Measurements from ENCODE around the gene BCL2.

The BCL2 gene

GRCh38 chr18:63271148-63271547 lies 48.4 kb downstream of the BCL2 start:
- no peaks in the 10 kb centered on the region for H3K36me3 ChIP-seq (ENCODE audit: control insufficient read depth in 1 of 2, insufficient read depth in 2 of 2, low read length in 2 of 2)

GRCh38 chr18:63267975-63268721 lies 51.4 kb downstream of the BCL2 start:
- H3K4me3 ChIP-seq (ENCODE audit: low read depth in 1 of 2, low read length in 2 of 2): no peak overlapping the region
- H3K27ac ChIP-seq (ENCODE audit: low read depth, low read length): no peak overlapping the region
- H3K4me1 ChIP-seq (ENCODE audit: control insufficient read depth in 1 of 2, insufficient read depth in 2 of 2, low read length in 2 of 2): peaks cover 17 to 25% of the 10 kb centered on the region in 2 donors
- no peaks in the 10 kb centered on the region for H3K27me3 ChIP-seq (ENCODE audit: control insufficient read depth in 1 of 2, insufficient read depth in 2 of 2, low read length in 2 of 2)
- H3K36me3 ChIP-seq (ENCODE audit: control insufficient read depth in 1 of 2, insufficient read depth in 2 of 2, low read length in 2 of 2): no peaks in the 10 kb centered on the region
- no peak overlapping the region for H3K9ac ChIP-seq (ENCODE audit: low read depth in 1 of 2, low read length in 2 of 2)
- H3K9me3 ChIP-seq (ENCODE audit: control insufficient read depth in 1 of 2, low read length in 2 of 2): no peaks in the 10 kb centered on the region

More at GRCh38 chr18:63271148-63271547, 48.4 kb downstream of the BCL2 start:
- Histone ChIP-seq H3K27ac (ENCODE audit: low read depth, low read length) (no peak overlapping the region), H3K9me3 (ENCODE audit: control insufficient read depth in 1 of 2, low read length in 2 of 2) (no peaks in the 10 kb centered on the region), H3K9ac (ENCODE audit: low read depth in 1 of 2, low read length in 2 of 2) (no peak overlapping the region), H3K4me3 (ENCODE audit: low read depth in 1 of 2, low read length in 2 of 2) (no peak overlapping the region), H3K4me1 (ENCODE audit: control insufficient read depth in 1 of 2, insufficient read depth in 2 of 2, low read length in 2 of 2) (peaks cover 9% of the 10 kb centered on the region in 2 donors), H3K27me3 (ENCODE audit: control insufficient read depth in 1 of 2, insufficient read depth in 2 of 2, low read length in 2 of 2) (no peaks in the 10 kb centered on the region)

GRCh38 chr18:63266888-63267790 lies 52.4 kb downstream of the BCL2 start:
- Histone ChIP-seq H3K4me1 (ENCODE audit: control insufficient read depth in 1 of 2, insufficient read depth in 2 of 2, low read length in 2 of 2) (peaks cover 17 to 25% of the 10 kb centered on the region in 2 donors), H3K9ac (ENCODE audit: low read depth in 1 of 2, low read length in 2 of 2) (no peak overlapping the region), H3K27me3 (ENCODE audit: control insufficient read depth in 1 of 2, insufficient read depth in 2 of 2, low read length in 2 of 2) (no peaks in the 10 kb centered on the region), H3K27ac (ENCODE audit: low read depth, low read length) (no peak overlapping the region), H3K36me3 (ENCODE audit: control insufficient read depth in 1 of 2, insufficient read depth in 2 of 2, low read length in 2 of 2) (no peaks in the 10 kb centered on the region), H3K9me3 (ENCODE audit: control insufficient read depth in 1 of 2, low read length in 2 of 2) (no peaks in the 10 kb centered on the region), H3K4me3 (ENCODE audit: low read depth in 1 of 2, low read length in 2 of 2) (no peak overlapping the region)

- Histone ChIP-seq H3K27me3 (ENCODE audit: control insufficient read depth in 1 of 2, insufficient read depth in 2 of 2, low read length in 2 of 2) (no peaks in the 10 kb centered on the region), H3K9ac (ENCODE audit: low read depth in 1 of 2, low read length in 2 of 2) (no peak overlapping the region), H3K27ac (ENCODE audit: low read depth, low read length) (no peak overlapping the region), H3K4me1 (ENCODE audit: control insufficient read depth in 1 of 2, insufficient read depth in 2 of 2, low read length in 2 of 2) (peaks cover 18 to 25% of the 10 kb centered on the region in 2 donors), H3K4me3 (ENCODE audit: low read depth in 1 of 2, low read length in 2 of 2) (no peak overlapping the region), H3K36me3 (ENCODE audit: control insufficient read depth in 1 of 2, insufficient read depth in 2 of 2, low read length in 2 of 2) (no peaks in the 10 kb centered on the region), H3K9me3 (ENCODE audit: control insufficient read depth in 1 of 2, low read length in 2 of 2) (no peaks in the 10 kb centered on the region)
Measured at GRCh38 chr18:63265326-63265725, 54.2 kb downstream of the BCL2 start.

DNA sequence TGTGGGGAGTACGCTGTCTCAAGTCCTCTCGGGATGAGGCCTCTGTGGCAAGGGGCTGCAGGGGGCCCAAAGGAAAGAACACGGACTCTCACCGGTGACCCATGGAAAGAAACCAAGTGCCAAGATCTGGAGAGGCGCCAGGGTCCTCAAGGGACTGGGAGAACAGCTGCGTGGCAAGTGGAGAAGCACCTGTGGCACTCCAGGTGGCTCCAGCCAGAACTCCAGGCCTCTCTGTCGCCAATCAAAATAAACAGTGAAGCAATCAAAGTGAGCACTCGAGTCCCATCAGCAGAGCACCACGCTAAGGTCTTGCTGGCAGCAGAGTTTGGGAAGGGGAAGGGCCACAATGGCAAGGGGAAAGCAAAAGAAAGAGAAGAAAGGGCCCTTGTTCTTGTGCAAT lies 54.7 kb downstream of the BCL2 start:
- H3K9ac ChIP-seq (ENCODE audit: low read depth in 1 of 2, low read length in 2 of 2): no peak overlapping the region
- H3K4me3 ChIP-seq (ENCODE audit: low read depth in 1 of 2, low read length in 2 of 2): no peak overlapping the region
- no peaks in the 10 kb centered on the region for H3K27me3 ChIP-seq (ENCODE audit: control insufficient read depth in 1 of 2, insufficient read depth in 2 of 2, low read length in 2 of 2)
- H3K36me3 ChIP-seq (ENCODE audit: control insufficient read depth in 1 of 2, insufficient read depth in 2 of 2, low read length in 2 of 2): no peaks in the 10 kb centered on the region
- no peak overlapping the region for H3K27ac ChIP-seq (ENCODE audit: low read depth, low read length)
- peaks cover 23 to 28% of the 10 kb centered on the region in 2 donors for H3K4me1 ChIP-seq (ENCODE audit: control insufficient read depth in 1 of 2, insufficient read depth in 2 of 2, low read length in 2 of 2)
- H3K9me3 ChIP-seq (ENCODE audit: control insufficient read depth in 1 of 2, low read length in 2 of 2): no peaks in the 10 kb centered on the region

GRCh38 chr18:63263444-63263843 lies 56.1 kb downstream of the BCL2 start:
- H3K36me3 ChIP-seq (ENCODE audit: control insufficient read depth in 1 of 2, insufficient read depth in 2 of 2, low read length in 2 of 2): no peaks in the 10 kb centered on the region
- H3K9ac ChIP-seq (ENCODE audit: low read depth in 1 of 2, low read length in 2 of 2): no peak overlapping the region
- H3K4me1 ChIP-seq (ENCODE audit: control insufficient read depth in 1 of 2, insufficient read depth in 2 of 2, low read length in 2 of 2): peaks cover 36 to 40% of the 10 kb centered on the region in 2 donors
- no peak overlapping the region for H3K4me3 ChIP-seq (ENCODE audit: low read depth in 1 of 2, low read length in 2 of 2)
- H3K27me3 ChIP-seq (ENCODE audit: control insufficient read depth in 1 of 2, insufficient read depth in 2 of 2, low read length in 2 of 2): no peaks in the 10 kb centered on the region
- no peaks in the 10 kb centered on the region for H3K9me3 ChIP-seq (ENCODE audit: control insufficient read depth in 1 of 2, low read length in 2 of 2)
- H3K27ac ChIP-seq (ENCODE audit: low read depth, low read length): no peak overlapping the region

GRCh38 chr18:63262369-63263335 lies 56.9 kb downstream of the BCL2 start:
- H3K36me3 ChIP-seq (ENCODE audit: control insufficient read depth in 1 of 2, insufficient read depth in 2 of 2, low read length in 2 of 2): no peaks in the 10 kb centered on the region
- H3K4me3 ChIP-seq (ENCODE audit: low read depth in 1 of 2, low read length in 2 of 2): no peak overlapping the region
- no peak overlapping the region for H3K27ac ChIP-seq (ENCODE audit: low read depth, low read length)
- H3K27me3 ChIP-seq (ENCODE audit: control insufficient read depth in 1 of 2, insufficient read depth in 2 of 2, low read length in 2 of 2): no peaks in the 10 kb centered on the region
- H3K4me1 ChIP-seq (ENCODE audit: control insufficient read depth in 1 of 2, insufficient read depth in 2 of 2, low read length in 2 of 2): peaks cover 36 to 44% of the 10 kb centered on the region in 2 donors
- H3K9me3 ChIP-seq (ENCODE audit: control insufficient read depth in 1 of 2, low read length in 2 of 2): no peaks in the 10 kb centered on the region
- H3K9ac ChIP-seq (ENCODE audit: low read depth in 1 of 2, low read length in 2 of 2): no peak overlapping the region

DNA sequence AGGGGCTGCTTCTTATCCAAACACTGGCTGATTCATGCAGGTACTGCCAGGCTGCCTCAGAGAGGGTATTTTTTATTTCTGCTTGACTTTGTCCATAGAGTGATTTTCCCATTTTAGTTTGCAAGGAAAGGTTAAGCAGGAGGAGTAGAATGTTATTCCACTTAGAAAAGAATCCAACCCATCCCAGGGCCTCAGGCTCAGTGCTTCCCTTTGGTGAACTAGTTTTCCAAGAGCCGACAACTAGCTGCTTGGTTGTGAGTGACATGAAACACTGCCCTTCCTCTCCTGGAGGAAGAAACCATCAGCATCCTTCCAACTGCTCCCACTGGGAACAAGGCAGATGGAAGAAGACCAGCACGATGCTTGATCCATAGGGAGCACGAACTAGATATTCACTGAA lies 58.5 kb downstream of the BCL2 start:
- Histone ChIP-seq H3K27ac (ENCODE audit: low read depth, low read length) (no peak overlapping the region), H3K4me1 (ENCODE audit: control insufficient read depth in 1 of 2, insufficient read depth in 2 of 2, low read length in 2 of 2) (peaks cover 27 to 33% of the 10 kb centered on the region in 2 donors), H3K9me3 (ENCODE audit: control insufficient read depth in 1 of 2, low read length in 2 of 2) (no peaks in the 10 kb centered on the region), H3K36me3 (ENCODE audit: control insufficient read depth in 1 of 2, insufficient read depth in 2 of 2, low read length in 2 of 2) (no peaks in the 10 kb centered on the region), H3K4me3 (ENCODE audit: low read depth in 1 of 2, low read length in 2 of 2) (no peak overlapping the region), H3K9ac (ENCODE audit: low read depth in 1 of 2, low read length in 2 of 2) (no peak overlapping the region), H3K27me3 (ENCODE audit: control insufficient read depth in 1 of 2, insufficient read depth in 2 of 2, low read length in 2 of 2) (no peaks in the 10 kb centered on the region)

DNA sequence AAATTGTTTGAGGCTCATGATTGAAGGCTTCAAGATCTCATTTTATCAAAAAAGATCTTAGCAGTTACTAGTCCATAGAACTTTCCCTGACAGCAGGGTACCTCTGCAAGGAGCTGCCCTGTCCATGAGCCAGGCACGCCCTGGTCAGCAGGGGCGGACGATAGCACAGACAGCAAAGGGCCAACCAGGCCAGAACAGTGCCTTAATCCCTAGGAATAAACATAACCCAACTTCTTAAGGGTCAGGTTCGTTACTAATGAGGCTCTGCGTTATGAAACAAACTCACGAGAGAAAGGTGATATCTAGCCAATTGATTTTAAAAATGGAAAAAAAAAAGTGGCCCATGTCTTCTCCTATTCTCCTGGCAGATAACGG lies 59.2 kb downstream of the BCL2 start:
- Histone ChIP-seq H3K4me1 (ENCODE audit: control insufficient read depth in 1 of 2, insufficient read depth in 2 of 2, low read length in 2 of 2) (peaks cover 25 to 27% of the 10 kb centered on the region in 2 donors), H3K27me3 (ENCODE audit: control insufficient read depth in 1 of 2, insufficient read depth in 2 of 2, low read length in 2 of 2) (no peaks in the 10 kb centered on the region), H3K36me3 (ENCODE audit: control insufficient read depth in 1 of 2, insufficient read depth in 2 of 2, low read length in 2 of 2) (no peaks in the 10 kb centered on the region), H3K9ac (ENCODE audit: low read depth in 1 of 2, low read length in 2 of 2) (no peak overlapping the region), H3K27ac (ENCODE audit: low read depth, low read length) (no peak overlapping the region), H3K4me3 (ENCODE audit: low read depth in 1 of 2, low read length in 2 of 2) (no peak overlapping the region), H3K9me3 (ENCODE audit: control insufficient read depth in 1 of 2, low read length in 2 of 2) (no peaks in the 10 kb centered on the region)

Data from duodenal mucosa (tissue), 2 donors.